Measurements from ENCODE around the gene PRSS21.

Gene PRSS21

DNA sequence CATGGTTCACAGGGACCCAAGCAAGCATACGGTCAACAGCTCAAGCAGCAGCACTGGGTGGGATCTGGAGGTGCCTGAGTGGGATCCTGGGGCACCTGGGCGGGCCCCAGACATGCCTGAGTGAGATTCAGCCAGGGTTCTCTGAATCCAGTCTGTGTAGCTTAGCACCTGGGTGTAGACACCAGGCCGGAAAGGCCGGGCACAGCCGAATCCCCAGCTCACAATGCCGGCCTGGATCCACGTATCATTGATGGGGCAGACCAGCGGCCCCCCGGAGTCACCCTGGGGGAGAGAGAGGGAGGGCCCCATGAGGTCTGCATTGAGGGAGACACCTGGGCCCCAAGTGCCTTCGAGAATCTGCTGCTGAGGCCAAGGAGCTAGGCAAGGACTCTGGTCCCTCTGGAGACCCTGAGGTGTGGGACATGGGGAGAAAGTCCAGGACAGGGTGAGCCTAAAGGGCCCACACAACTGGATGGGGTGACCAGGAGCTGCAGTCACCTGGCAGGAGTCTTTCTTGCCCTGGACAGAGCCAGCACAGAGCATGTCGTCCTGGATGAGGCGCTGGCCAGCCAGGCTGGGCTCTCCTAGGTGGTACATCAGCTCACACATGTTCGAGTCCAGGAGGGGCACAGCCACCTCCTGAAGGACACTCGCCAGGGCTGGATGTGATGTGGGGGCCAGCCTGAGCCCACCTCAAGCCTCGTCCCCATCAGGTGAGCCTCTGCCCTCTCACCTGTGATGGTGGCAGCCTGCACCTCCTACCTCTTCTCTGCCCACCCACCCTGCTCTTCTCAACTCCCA, 22.8 kb downstream of the PRSS21 start:
- H3K36me3 ChIP-seq (replicated peaks; ENCODE audit: low read depth, low read length), result no peaks in the 10 kb centered on the region
- no peaks in the 10 kb centered on the region for H4K20me1 ChIP-seq (ENCODE audit: insufficient read depth, low read length)
- H3K79me2 ChIP-seq (ENCODE audit: low read length), result no peaks in the 10 kb centered on the region
- no peak overlapping the region for H3K9ac ChIP-seq (ENCODE audit: low read length)
- TF ChIP-seq CTCF (IDR thresholded peaks at IDR 0.05; ENCODE audit: low read depth, low read length) (no peak), EZH2phosphoT487 (IDR thresholded peaks at IDR 0.05; ENCODE audit: low read depth) (no peak)
- H3K4me2 ChIP-seq (ENCODE audit: low read length), result no peak overlapping the region
- no peak overlapping the region for H3K27ac ChIP-seq (ENCODE audit: low read length)
- H3K4me3 ChIP-seq (ENCODE audit: low read length), result no peak overlapping the region
- H3K27me3 ChIP-seq (ENCODE audit: low read depth, low read length), result no peaks in the 10 kb centered on the region
- H3K9me3 ChIP-seq (ENCODE audit: insufficient read depth, low read length), result no peaks in the 10 kb centered on the region
- no peaks in the 10 kb centered on the region for H3K4me1 ChIP-seq (ENCODE audit: low read length)
- no peak overlapping the region for H2AFZ ChIP-seq (ENCODE audit: low read depth, low read length)

GRCh38 chr16:2840914-2841313, 23.9 kb downstream of the PRSS21 start:
- no peak overlapping the region for H3K4me2 ChIP-seq (ENCODE audit: low read length)
- no peaks in the 10 kb centered on the region for H3K9me3 ChIP-seq (ENCODE audit: insufficient read depth, low read length)
- no peaks in the 10 kb centered on the region for H3K79me2 ChIP-seq (ENCODE audit: low read length)
- no peak overlapping the region for H3K4me3 ChIP-seq (ENCODE audit: low read length)
- H2AFZ ChIP-seq (ENCODE audit: low read depth, low read length), result no peak overlapping the region
- H3K4me1 ChIP-seq (ENCODE audit: low read length), result no peaks in the 10 kb centered on the region
- no peaks in the 10 kb centered on the region for H3K27me3 ChIP-seq (ENCODE audit: low read depth, low read length)
- no peak overlapping the region for H3K27ac ChIP-seq (ENCODE audit: low read length)
- H3K9ac ChIP-seq (ENCODE audit: low read length), result no peak overlapping the region
- H3K36me3 ChIP-seq (replicated peaks; ENCODE audit: low read depth, low read length), result no peaks in the 10 kb centered on the region
- no peak for TF ChIP-seq EZH2phosphoT487 (IDR thresholded peaks at IDR 0.05; ENCODE audit: low read depth)
- TF ChIP-seq CTCF (IDR thresholded peaks at IDR 0.05; ENCODE audit: low read depth, low read length), result no peak
- H4K20me1 ChIP-seq (ENCODE audit: insufficient read depth, low read length), result no peaks in the 10 kb centered on the region

GRCh38 chr16:2841606-2842339, 24.7 kb downstream of the PRSS21 start:
- Histone ChIP-seq H3K4me1 (ENCODE audit: low read length) (no peaks in the 10 kb centered on the region), H3K27me3 (ENCODE audit: low read depth, low read length) (no peaks in the 10 kb centered on the region), H3K79me2 (ENCODE audit: low read length) (no peaks in the 10 kb centered on the region), H3K27ac (ENCODE audit: low read length) (no peak overlapping the region), H3K4me3 (ENCODE audit: low read length) (no peak overlapping the region), H3K4me2 (ENCODE audit: low read length) (no peak overlapping the region), H3K9ac (ENCODE audit: low read length) (no peak overlapping the region), H4K20me1 (ENCODE audit: insufficient read depth, low read length) (no peaks in the 10 kb centered on the region), H3K9me3 (ENCODE audit: insufficient read depth, low read length) (no peaks in the 10 kb centered on the region), H2AFZ (ENCODE audit: low read depth, low read length) (no peak overlapping the region), H3K36me3 (replicated peaks; ENCODE audit: low read depth, low read length) (no peaks in the 10 kb centered on the region)
- TF ChIP-seq EZH2phosphoT487 (IDR thresholded peaks at IDR 0.05; ENCODE audit: low read depth), result no peak
- no peak for TF ChIP-seq CTCF (IDR thresholded peaks at IDR 0.05; ENCODE audit: low read depth, low read length)

GRCh38 chr16:2842340-2843000, 25.4 kb downstream of the PRSS21 start:
- Histone ChIP-seq H3K36me3 (replicated peaks; ENCODE audit: low read depth, low read length) (no peaks in the 10 kb centered on the region), H3K27me3 (ENCODE audit: low read depth, low read length) (no peaks in the 10 kb centered on the region), H2AFZ (ENCODE audit: low read depth, low read length) (no peak overlapping the region), H3K79me2 (ENCODE audit: low read length) (no peaks in the 10 kb centered on the region), H3K4me3 (ENCODE audit: low read length) (no peak overlapping the region), H3K27ac (ENCODE audit: low read length) (no peak overlapping the region), H3K9ac (ENCODE audit: low read length) (no peak overlapping the region), H3K4me1 (ENCODE audit: low read length) (no peaks in the 10 kb centered on the region), H4K20me1 (ENCODE audit: insufficient read depth, low read length) (no peaks in the 10 kb centered on the region), H3K4me2 (ENCODE audit: low read length) (no peak overlapping the region), H3K9me3 (ENCODE audit: insufficient read depth, low read length) (no peaks in the 10 kb centered on the region)
- TF ChIP-seq EZH2phosphoT487 (IDR thresholded peaks at IDR 0.05; ENCODE audit: low read depth) (no peak), CTCF (IDR thresholded peaks at IDR 0.05; ENCODE audit: low read depth, low read length) (peak; percentile 47)
